Measurements from ENCODE around the gene SETBP1. TPM values are rescaled to one million over a fixed set of nuclear protein-coding genes. Genes with fewer than 3 reads are reported as not detected.

The SETBP1 gene
- total RNA-seq, 2 experiments from 2014 or later = 25.2 to 30.3 TPM

- Mint-ChIP-seq H3K4me1 (peaks cover 29% of the 10 kb centered on the region), H3K36me3 (peaks cover 4% of the 10 kb centered on the region), H3K9me3 (ENCODE audit: low read depth) (no peaks in the 10 kb centered on the region), H3K4me3 (no peak overlapping the region), H3K27ac (no peak overlapping the region), H3K27me3 (no peaks in the 10 kb centered on the region)
- DNase-seq (no peak), ATAC-seq (no peak)
- CTCF ChIA-PET = no interaction called here
Observed at GRCh38 chr18:44912740-44913478, 232.2 kb downstream of the SETBP1 start.

- no peak for ATAC-seq
- Mint-ChIP-seq H3K36me3 (peaks cover 4% of the 10 kb centered on the region), H3K4me3 (no peak overlapping the region), H3K9me3 (ENCODE audit: low read depth) (no peaks in the 10 kb centered on the region), H3K4me1 (peaks cover 26% of the 10 kb centered on the region), H3K27ac (no peak overlapping the region), H3K27me3 (no peaks in the 10 kb centered on the region)
- DNase-seq = no peak
- CTCF ChIA-PET = no interaction called here
Observed at GRCh38 chr18:44914028-44914427, 233.3 kb downstream of the SETBP1 start.

- H3K36me3 Mint-ChIP-seq = peaks cover 4% of the 10 kb centered on the region
Observed at GRCh38 chr18:44915213-44915612, 234.5 kb downstream of the SETBP1 start.

GRCh38 chr18:44915661-44916060 is 235.0 kb downstream of the SETBP1 start:
- CTCF ChIA-PET = no interaction called here
- H3K27me3 Mint-ChIP-seq = no peaks in the 10 kb centered on the region
- ATAC-seq (no peak), DNase-seq (no peak)
- no peak overlapping the region for H3K4me3 Mint-ChIP-seq
- peaks cover 4% of the 10 kb centered on the region for H3K36me3 Mint-ChIP-seq
- no peaks in the 10 kb centered on the region for H3K9me3 Mint-ChIP-seq (ENCODE audit: low read depth)
- peaks cover 17% of the 10 kb centered on the region for H3K4me1 Mint-ChIP-seq
- no peak overlapping the region for H3K27ac Mint-ChIP-seq

More at GRCh38 chr18:44915213-44915612, 234.5 kb downstream of the SETBP1 start:
- Mint-ChIP-seq H3K4me3 (no peak overlapping the region), H3K4me1 (peaks cover 17% of the 10 kb centered on the region), H3K27ac (no peak overlapping the region), H3K27me3 (no peaks in the 10 kb centered on the region), H3K9me3 (ENCODE audit: low read depth) (no peaks in the 10 kb centered on the region)
- no peak for ATAC-seq
- DNase-seq = no peak
- CTCF ChIA-PET = no interaction called here

- Mint-ChIP-seq H3K27ac (no peak overlapping the region), H3K36me3 (peaks cover 4% of the 10 kb centered on the region), H3K4me1 (peaks cover 10% of the 10 kb centered on the region), H3K9me3 (ENCODE audit: low read depth) (no peaks in the 10 kb centered on the region), H3K27me3 (peaks cover 1% of the 10 kb centered on the region), H3K4me3 (no peak overlapping the region)
- CTCF ChIA-PET = no interaction called here
- DNase-seq = no peak
- no peak for ATAC-seq
Observed at GRCh38 chr18:44916429-44917207, 235.9 kb downstream of the SETBP1 start.

GRCh38 chr18:44917216-44918141 is 236.8 kb downstream of the SETBP1 start:
- Mint-ChIP-seq H3K4me3 (no peak overlapping the region), H3K27me3 (peaks cover 3% of the 10 kb centered on the region), H3K27ac (no peak overlapping the region), H3K36me3 (peaks cover 4% of the 10 kb centered on the region), H3K9me3 (ENCODE audit: low read depth) (no peaks in the 10 kb centered on the region), H3K4me1 (peaks cover 6% of the 10 kb centered on the region)
- no peak for DNase-seq
- CTCF ChIA-PET = no interaction called here
- no peak for ATAC-seq

GRCh38 chr18:44918142-44918476 is 237.4 kb downstream of the SETBP1 start:
- Mint-ChIP-seq H3K4me3 (no peak overlapping the region), H3K36me3 (peaks cover 4% of the 10 kb centered on the region), H3K27me3 (peaks cover 3% of the 10 kb centered on the region), H3K27ac (no peak overlapping the region), H3K9me3 (ENCODE audit: low read depth) (no peaks in the 10 kb centered on the region), H3K4me1 (peaks cover 2% of the 10 kb centered on the region)
- CTCF ChIA-PET = no interaction called here
- ATAC-seq (no peak), DNase-seq (no peak)

- no peak overlapping the region for H3K27ac Mint-ChIP-seq
- H3K27me3 Mint-ChIP-seq = peaks cover 3% of the 10 kb centered on the region
- DNase-seq (no peak), ATAC-seq (no peak)
- CTCF ChIA-PET = no interaction called here
- no peaks in the 10 kb centered on the region for H3K9me3 Mint-ChIP-seq (ENCODE audit: low read depth)
- no peaks in the 10 kb centered on the region for H3K36me3 Mint-ChIP-seq
- no peaks in the 10 kb centered on the region for H3K4me1 Mint-ChIP-seq
- no peak overlapping the region for H3K4me3 Mint-ChIP-seq
Observed at GRCh38 chr18:44920441-44920840, 239.8 kb downstream of the SETBP1 start.

- Mint-ChIP-seq H3K27me3 (peaks cover 3% of the 10 kb centered on the region), H3K9me3 (ENCODE audit: low read depth) (no peaks in the 10 kb centered on the region), H3K36me3 (no peaks in the 10 kb centered on the region), H3K27ac (no peak overlapping the region), H3K4me1 (no peaks in the 10 kb centered on the region), H3K4me3 (no peak overlapping the region)
- ATAC-seq (no peak), DNase-seq (no peak)
- CTCF ChIA-PET = interaction anchor here (1.5 kb wide), 1 partner anchor 291 kb away, joined by 4 read pairs; no protein-coding TSS in a partner anchor
Observed at GRCh38 chr18:44921974-44922373, 241.3 kb downstream of the SETBP1 start.

- Mint-ChIP-seq H3K27ac (no peak overlapping the region), H3K36me3 (no peaks in the 10 kb centered on the region), H3K4me1 (no peaks in the 10 kb centered on the region), H3K4me3 (no peak overlapping the region), H3K9me3 (ENCODE audit: low read depth) (no peaks in the 10 kb centered on the region), H3K27me3 (peaks cover 3% of the 10 kb centered on the region)
- ATAC-seq (no peak), DNase-seq (no peak)
- CTCF ChIA-PET = interaction anchor here (1.5 kb wide), 1 partner anchor 290 kb away, joined by 4 read pairs; no protein-coding TSS in a partner anchor
Observed at GRCh38 chr18:44922968-44923367, 242.3 kb downstream of the SETBP1 start.

GRCh38 chr18:44924785-44925499 is 244.3 kb downstream of the SETBP1 start:
- H3K4me1 Mint-ChIP-seq = no peaks in the 10 kb centered on the region
- CTCF ChIA-PET = no interaction called here
- peaks cover 3% of the 10 kb centered on the region for H3K27me3 Mint-ChIP-seq

GRCh38 chr18:44927127-44927849 is 246.6 kb downstream of the SETBP1 start:
- Mint-ChIP-seq H3K4me1 (no peaks in the 10 kb centered on the region), H3K27me3 (no peaks in the 10 kb centered on the region), H3K36me3 (no peaks in the 10 kb centered on the region), H3K27ac (no peak overlapping the region), H3K9me3 (ENCODE audit: low read depth) (peaks cover 2% of the 10 kb centered on the region), H3K4me3 (no peak overlapping the region)
- DNase-seq = no peak
- CTCF ChIA-PET = no interaction called here
- ATAC-seq = no peak

More at GRCh38 chr18:44924785-44925499, 244.3 kb downstream of the SETBP1 start:
- no peak overlapping the region for H3K27ac Mint-ChIP-seq
- no peaks in the 10 kb centered on the region for H3K9me3 Mint-ChIP-seq (ENCODE audit: low read depth)
- H3K36me3 Mint-ChIP-seq = no peaks in the 10 kb centered on the region
- no peak for ATAC-seq
- no peak overlapping the region for H3K4me3 Mint-ChIP-seq
- DNase-seq = no peak

Measured in activated CD8-positive, alpha-beta memory T cell treated with anti-CD3 and anti-CD28 coated beads, Interleukin-2, amount 10 ng/mL, durations not matched to agents 7 days and 5 days (primary cell).